OCI-LY3 (cell line): ENCODE data around the gene MAP3K15.

Experiments
- CTCF ChIP-seq: fragments of 200-600, 300-600 bp; sonication (generic); IDR thresholded peaks from 2 replicates; pipeline ENCODE4 v1.5.1; 2014; ENCODE audit warnings: antibody characterized with exemption, low read length, low read depth
- EZH2phosphoT487 ChIP-seq: fragments of 200-600 bp; shearing (Covaris generic); IDR thresholded peaks from 2 replicates; pipeline ENCODE4 v1.6.1; 2018; ENCODE audit warnings: antibody characterized with exemption, mixed run types, low read depth

DNA sequence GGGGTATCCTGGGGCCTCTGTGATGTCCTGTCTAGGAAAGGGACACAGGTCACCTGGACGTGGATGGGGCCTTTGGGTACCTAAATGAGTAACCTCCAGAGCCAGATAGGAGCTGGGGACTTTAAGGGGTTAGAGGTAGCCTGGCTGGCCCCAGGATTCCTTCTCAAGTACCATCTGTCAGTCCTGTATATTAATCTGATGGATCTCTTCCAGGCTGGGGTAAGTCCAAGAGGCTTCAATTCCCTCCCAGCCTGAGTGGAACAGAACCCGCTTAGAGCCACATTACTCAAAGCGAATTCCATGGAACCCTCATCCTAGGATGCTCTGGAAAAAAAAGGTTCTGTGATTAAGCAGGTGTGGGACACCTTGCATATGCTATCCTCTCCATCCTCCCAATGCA lies 24.8 kb upstream of the MAP3K15 start:
- TF ChIP-seq CTCF = no peak
- no peak for TF ChIP-seq EZH2phosphoT487
